Measurements from ENCODE around the gene SHROOM3. TPM values are rescaled to one million over a fixed set of nuclear protein-coding genes. Genes with fewer than 3 reads are reported as not detected.
"Not testable (repeated sequence)": the region's sequence is repeated elsewhere in the genome, so short reads cannot be mapped to it uniquely, and the experiment has no call there.

Gene SHROOM3
- total RNA-seq, 1 donor from 2014 or later = 0.51 TPM

GRCh38 chr4:76589872-76590797, 155.1 kb downstream of the SHROOM3 start:
- DNase-seq (ENCODE audit: low spot score) = no peak

- no peak for DNase-seq (ENCODE audit: low spot score)
Observed at GRCh38 chr4:76590798-76591281, 155.8 kb downstream of the SHROOM3 start.

GRCh38 chr4:76591992-76592391, 157.0 kb downstream of the SHROOM3 start:
- DNase-seq (ENCODE audit: low spot score) = no peak

- no peak for DNase-seq (ENCODE audit: low spot score)
Observed at GRCh38 chr4:76592460-76592859, 157.4 kb downstream of the SHROOM3 start.

- no peak for DNase-seq (ENCODE audit: low spot score)
Observed at GRCh38 chr4:76594173-76594572, 159.1 kb downstream of the SHROOM3 start.

- no peak for DNase-seq (ENCODE audit: low spot score)
Observed at GRCh38 chr4:76595435-76595834, 160.4 kb downstream of the SHROOM3 start.

GRCh38 chr4:76596713-76597112, 161.7 kb downstream of the SHROOM3 start:
- DNase-seq (ENCODE audit: low spot score) = no peak

- DNase-seq (ENCODE audit: low spot score) = no peak
Observed at GRCh38 chr4:76597423-76597979, 162.5 kb downstream of the SHROOM3 start.

GRCh38 chr4:76600447-76600846, 165.4 kb downstream of the SHROOM3 start:
- DNase-seq (ENCODE audit: low spot score) = no peak

- DNase-seq (ENCODE audit: low spot score) = no peak
Observed at GRCh38 chr4:76601791-76602190, 166.8 kb downstream of the SHROOM3 start.

GRCh38 chr4:76605099-76605563, 170.1 kb downstream of the SHROOM3 start:
- DNase-seq (ENCODE audit: low spot score) = no peak

GRCh38 chr4:76606645-76607265, 171.7 kb downstream of the SHROOM3 start:
- no peak for DNase-seq (ENCODE audit: low spot score)

- no peak for DNase-seq (ENCODE audit: low spot score)
Observed at GRCh38 chr4:76607266-76607799, 172.3 kb downstream of the SHROOM3 start.

GRCh38 chr4:76607846-76608245, 172.8 kb downstream of the SHROOM3 start:
- no peak for DNase-seq (ENCODE audit: low spot score)

GRCh38 chr4:76608549-76608948, 173.5 kb downstream of the SHROOM3 start:
- not testable (repeated sequence) for DNase-seq (ENCODE audit: low spot score)

GRCh38 chr4:76610751-76611547, 175.9 kb downstream of the SHROOM3 start:
- DNase-seq (ENCODE audit: low spot score) = no peak

- no peak for DNase-seq (ENCODE audit: low spot score)
Observed at GRCh38 chr4:76611616-76612207, 176.7 kb downstream of the SHROOM3 start.

GRCh38 chr4:76614589-76614988, 179.6 kb downstream of the SHROOM3 start:
- DNase-seq (ENCODE audit: low spot score) = no peak

- DNase-seq (ENCODE audit: low spot score) = no peak
Observed at GRCh38 chr4:76615999-76616398, 181.0 kb downstream of the SHROOM3 start.

GRCh38 chr4:76616526-76616925, 181.5 kb downstream of the SHROOM3 start:
- no peak for DNase-seq (ENCODE audit: low spot score)
